ENCODE results near the gene TACR2. TPM values are rescaled to one million over a fixed set of nuclear protein-coding genes. Genes with fewer than 3 reads are reported as not detected.

Gene TACR2
- total and polyA plus RNA-seq, 8 donors = 0.56 to 133 (median 14.3) TPM; not detected in 1

GRCh38 chr10:69446229-69446628 is 29.5 kb upstream of the TACR2 start:
- intact Hi-C loops (cut with DNase I; ENCODE audit: low total_unique reads) = no loop called here
- Histone ChIP-seq H3K27ac (peak overlapping the region in 4 of 5 donors; percentile 43 to 94 (median 92)), H3K36me3 (no peaks in the 10 kb centered on the region), H3K9me3 (no peaks in the 10 kb centered on the region), H3K4me1 (peaks cover 39 to 56% (median 44%) of the 10 kb centered on the region in 4 donors), H3K27me3 (peaks cover 0 to under 1% (median 0%) of the 10 kb centered on the region in 3 donors), H3K4me3 (no peak overlapping the region)
- no peak for DNase-seq
- TF ChIP-seq POLR2A (IDR thresholded peaks at IDR 0.05) = no peak
- no peak for TF ChIP-seq EP300 (IDR thresholded peaks at IDR 0.05)
- TF ChIP-seq CTCF (IDR thresholded peaks at IDR 0.05) = no peak
- TF ChIP-seq POLR2AphosphoS5 (IDR thresholded peaks at IDR 0.05) = no peak

DNA sequence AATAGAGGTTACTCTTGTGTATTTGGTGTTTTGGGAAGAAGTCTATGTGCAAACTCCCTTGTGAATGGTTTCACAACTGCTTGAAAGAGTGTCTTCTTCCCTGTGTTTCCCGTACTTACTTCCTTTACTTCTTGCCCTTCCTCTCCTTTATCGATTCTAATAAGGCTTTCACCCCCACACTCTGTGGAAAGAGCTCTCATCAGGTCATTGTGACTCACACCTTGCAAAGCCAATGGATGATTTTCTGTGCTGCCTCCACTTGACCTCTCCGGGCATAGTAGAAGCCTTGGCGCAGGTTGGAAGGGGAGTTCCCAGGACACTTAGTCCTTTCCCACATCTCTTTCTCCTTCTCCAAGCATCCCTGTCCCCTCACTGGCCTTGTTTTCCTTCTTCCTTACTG is 28.3 kb upstream of the TACR2 start:
- 89 to 96% (median 94%) methylated on average over 4 of the region's 4 CpGs for WGBS, 5 donors
- Histone ChIP-seq H3K27me3 (no peaks in the 10 kb centered on the region), H3K9me3 (no peaks in the 10 kb centered on the region), H3K36me3 (no peaks in the 10 kb centered on the region), H3K4me1 (peaks cover 29 to 50% (median 38%) of the 10 kb centered on the region in 4 donors), H3K27ac (no peak overlapping the region), H3K4me3 (no peak overlapping the region)
- intact Hi-C loops (cut with DNase I; ENCODE audit: low total_unique reads) = no loop called here
- TF ChIP-seq POLR2AphosphoS5 (IDR thresholded peaks at IDR 0.05) (no peak), CTCF (IDR thresholded peaks at IDR 0.05) (no peak), POLR2A (IDR thresholded peaks at IDR 0.05) (no peak), EP300 (IDR thresholded peaks at IDR 0.05) (no peak)
- no peak for DNase-seq

- Histone ChIP-seq H3K27ac (no peak overlapping the region), H3K9me3 (no peaks in the 10 kb centered on the region), H3K4me3 (no peak overlapping the region), H3K27me3 (no peaks in the 10 kb centered on the region), H3K36me3 (no peaks in the 10 kb centered on the region), H3K4me1 (peaks cover 36 to 50% (median 39%) of the 10 kb centered on the region in 4 donors)
- 73 to 87% (median 83%) methylated on average over 1 of the region's 1 CpG for WGBS, 5 donors
- intact Hi-C loops (cut with DNase I; ENCODE audit: low total_unique reads) = no loop called here
- no peak for TF ChIP-seq POLR2A (IDR thresholded peaks at IDR 0.05)
- TF ChIP-seq CTCF (IDR thresholded peaks at IDR 0.05) = no peak
- no peak for TF ChIP-seq POLR2AphosphoS5 (IDR thresholded peaks at IDR 0.05)
- no peak for TF ChIP-seq EP300 (IDR thresholded peaks at IDR 0.05)
- DNase-seq = no peak
Observed at GRCh38 chr10:69443354-69443753, 26.6 kb upstream of the TACR2 start.

- peak; percentile 64 to 85 for DNase-seq
- no peak overlapping the region for H3K4me3 ChIP-seq
Observed at GRCh38 chr10:69439813-69440506, 23.2 kb upstream of the TACR2 start.

More at GRCh38 chr10:69439813-69440506, 23.2 kb upstream of the TACR2 start:
- Histone ChIP-seq H3K36me3 (no peaks in the 10 kb centered on the region), H3K4me1 (peaks cover 21 to 36% (median 23%) of the 10 kb centered on the region in 4 donors), H3K27ac (peak overlapping the region in 4 of 5 donors; percentile 69 to 90 (median 84)), H3K27me3 (no peaks in the 10 kb centered on the region), H3K9me3 (no peaks in the 10 kb centered on the region)
- intact Hi-C loops (cut with DNase I; ENCODE audit: low total_unique reads) = loop anchor here (10.0 kb wide), 1 partner anchor 195 kb away; the partner anchor contains the start of gene FAM241B
- TF ChIP-seq CTCF (IDR thresholded peaks at IDR 0.05) (no peak), POLR2AphosphoS5 (IDR thresholded peaks at IDR 0.05) (no peak), EP300 (IDR thresholded peaks at IDR 0.05) (no peak), POLR2A (IDR thresholded peaks at IDR 0.05) (no peak)
- 24 to 44% (median 34%) methylated on average over 5 of the region's 5 CpGs for WGBS, 5 donors
